Right lobe of liver (tissue), 6 donors: ENCODE data around the gene CCDC174. TPM values are rescaled to one million over a fixed set of nuclear protein-coding genes. Genes with fewer than 3 reads are reported as not detected.

Experiments used
- ATAC-seq, 4 donors: fragments of 200-7000 bp; cut with Tn5 transposase; one replicate each; pipeline ENCODE4 v1.9.1; 2020; ENCODE audit warnings: mild to moderate bottlenecking in 4 of 4, moderate library complexity in 4 of 4
- DNase-seq, 3 donors: peaks; one replicate each; pipeline ENCODE4 v3.0.0-alpha.2; 2020
- H3K27ac ChIP-seq, 3 donors: fragments of 200-600 bp; one replicate each; pipeline ENCODE4 v1.8.0; 2022
- H3K27me3 ChIP-seq, 2 donors: fragments of 200-600 bp; one replicate each; pipeline ENCODE4 v1.8.0; 2022
- H3K36me3 ChIP-seq, 4 donors: fragments of 200-600 bp; sonication (generic) in 1 of 4; one replicate each; pipeline versions ENCODE4 v1.5.1 to v1.8.0; 2017 to 2022; ENCODE audit warnings: control low read depth in 1 of 4
- H3K4me1 ChIP-seq, 4 donors: fragments of 200-600 bp; sonication (generic) in 1 of 4; one replicate each; pipeline versions ENCODE4 v1.5.1 to v1.8.0; 2017 to 2022; ENCODE audit warnings: control low read depth in 1 of 4
- H3K4me3 ChIP-seq, 3 donors: fragments of 200-600 bp; one replicate each; pipeline ENCODE4 v1.8.0; 2022
- H3K9me3 ChIP-seq, 4 donors: fragments of 200-600 bp; sonication (generic) in 1 of 4; one replicate each; pipeline versions ENCODE4 v1.5.1 to v1.8.0; 2017 to 2022; ENCODE audit warnings: control low read depth in 1 of 4
- POLR2A ChIP-seq: fragments of 450-650 bp; IDR thresholded peaks from one replicate; pipeline ENCODE4 v1.6.1; 2017; ENCODE audit warnings: antibody characterized with exemption, mild to moderate bottlenecking
- WGBS: methylation state at CpG from one replicate; pipeline ENCODE4 v1.1.6; 2018; ENCODE audit warnings: low coverage, low lambda C conversion rate; ENCODE audit not compliant: insufficient coverage; ENCODE audit errors: missing lambda C conversion rate; 5-methylcytosine and 5-hydroxymethylcytosine counted together
- intact Hi-C, 2 donors: fragments of 100-400 bp; cut with DNase I; formaldehyde crosslinking; loops; one replicate each; pipeline versions ENCODE4 v1.11.2 to v1.14.1; 2022
- total RNA-seq, 6 experiments: library from RNA; depleted of rRNA in 2 of 6; stranded (reverse); fragments of >200 nt in 2 of 6; fragmentation: NEBNext Ultra II Directional in 3 of 6; extraction: Animal tissue kit (Norgen Biotek cat#: 25700) in 3 of 6; gene quantifications; one replicate each; pipeline versions ENCODE4 v1.1.0 to v1.2.4, GENCODE V29; 2016 to 2023
- TF ChIP-seq, protein P1 (sequence below), 4 donors: fragments of 200-600 bp in 3 of 4; fragments of 450-650 bp in 1 of 4; IDR thresholded peaks; one replicate each; pipeline versions ENCODE4 v1.5.1 to v1.8.0; 2016 to 2022; ENCODE audit warnings: antibody characterized with exemption in 4 of 4, mild to moderate bottlenecking in 2 of 4
- donor health status: DM: no; HTN: yes; CAD: no.
- donor health status: DM: no; HTN: no; CAD: no.
- donor health status: DM: no; HTN: no; CAD: no.
- donor health status: DM: no; HTN: yes; CAD: no.
- donor health status: DM: no; HTN: yes; CAD: no.

Gene CCDC174
- total RNA-seq, 6 experiments from 2014 or later, result 7.5 to 11.7 (median 10.6) TPM

DNA sequence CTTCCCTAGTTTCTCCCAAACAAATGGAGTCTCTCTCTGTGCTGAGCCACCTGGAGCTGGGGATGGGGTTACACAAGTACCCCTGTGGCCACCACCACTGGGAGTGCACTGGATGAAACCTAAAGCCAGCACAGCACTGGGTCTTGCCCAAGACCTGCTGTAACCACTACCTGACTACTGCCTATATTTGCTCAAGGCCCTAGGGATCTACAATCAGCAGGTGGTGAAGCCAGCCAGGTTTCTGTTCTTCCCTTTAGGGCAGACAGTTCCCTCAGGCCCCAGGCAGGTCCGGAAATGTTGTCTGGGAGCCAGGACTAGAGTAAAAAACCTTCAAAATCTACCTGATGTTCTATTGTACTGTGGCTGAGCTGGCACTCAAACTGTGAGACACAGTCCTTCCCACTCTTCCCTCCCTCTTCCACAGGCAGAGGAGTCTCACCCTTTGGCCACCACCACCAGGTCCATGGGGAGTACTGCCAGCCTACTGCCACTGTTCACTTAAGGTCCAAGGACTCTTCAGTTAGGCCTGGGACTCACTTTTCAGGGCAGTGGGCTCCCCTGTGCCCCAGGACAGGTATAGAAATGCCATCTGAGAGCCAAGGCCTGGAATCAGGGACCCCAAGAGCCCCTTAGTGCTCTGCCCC is 47.2 kb downstream of the CCDC174 start:
- TF ChIP-seq, protein P1, sequence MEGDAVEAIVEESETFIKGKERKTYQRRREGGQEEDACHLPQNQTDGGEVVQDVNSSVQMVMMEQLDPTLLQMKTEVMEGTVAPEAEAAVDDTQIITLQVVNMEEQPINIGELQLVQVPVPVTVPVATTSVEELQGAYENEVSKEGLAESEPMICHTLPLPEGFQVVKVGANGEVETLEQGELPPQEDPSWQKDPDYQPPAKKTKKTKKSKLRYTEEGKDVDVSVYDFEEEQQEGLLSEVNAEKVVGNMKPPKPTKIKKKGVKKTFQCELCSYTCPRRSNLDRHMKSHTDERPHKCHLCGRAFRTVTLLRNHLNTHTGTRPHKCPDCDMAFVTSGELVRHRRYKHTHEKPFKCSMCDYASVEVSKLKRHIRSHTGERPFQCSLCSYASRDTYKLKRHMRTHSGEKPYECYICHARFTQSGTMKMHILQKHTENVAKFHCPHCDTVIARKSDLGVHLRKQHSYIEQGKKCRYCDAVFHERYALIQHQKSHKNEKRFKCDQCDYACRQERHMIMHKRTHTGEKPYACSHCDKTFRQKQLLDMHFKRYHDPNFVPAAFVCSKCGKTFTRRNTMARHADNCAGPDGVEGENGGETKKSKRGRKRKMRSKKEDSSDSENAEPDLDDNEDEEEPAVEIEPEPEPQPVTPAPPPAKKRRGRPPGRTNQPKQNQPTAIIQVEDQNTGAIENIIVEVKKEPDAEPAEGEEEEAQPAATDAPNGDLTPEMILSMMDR (IDR thresholded peaks at IDR 0.05), result no peak
- no peak for TF ChIP-seq POLR2A
- peaks cover 0 to 4% (median 0%) of the 10 kb centered on the region in 4 donors for H3K4me1 ChIP-seq
- WGBS, result no CpG with 5 or more reads among the region's 1 CpG
- intact Hi-C loops, result no loop called here
- DNase-seq (peak in 1 of 3 donors; percentile 61), ATAC-seq (peak in 3 of 4 donors; percentile 77 to 94 (median 79))
- H3K36me3 ChIP-seq, result no peaks in the 10 kb centered on the region
- no peak overlapping the region for H3K27ac ChIP-seq
- no peaks in the 10 kb centered on the region for H3K9me3 ChIP-seq
- H3K4me3 ChIP-seq, result no peak overlapping the region
- no peaks in the 10 kb centered on the region for H3K27me3 ChIP-seq

DNA sequence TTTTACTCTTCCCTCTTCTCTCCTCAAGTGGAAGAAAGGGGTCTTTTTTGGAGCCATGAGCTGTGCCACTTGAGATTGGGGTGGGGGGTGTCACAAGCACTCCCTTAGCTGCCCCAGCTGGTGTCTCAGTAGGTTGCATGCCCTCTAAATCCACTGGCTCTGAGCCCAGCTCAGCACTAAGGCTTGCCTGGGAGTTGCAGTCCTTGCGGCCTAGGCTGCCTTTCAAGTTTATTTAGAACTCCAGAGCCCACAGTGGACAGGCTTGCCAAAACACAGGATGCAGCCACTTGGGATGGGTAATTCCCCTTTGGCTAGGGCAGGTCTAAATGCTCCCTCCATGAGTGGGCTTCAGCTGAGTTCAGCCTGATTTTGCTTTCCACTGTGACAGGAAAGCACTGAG is 48.1 kb downstream of the CCDC174 start:
- H3K4me3 ChIP-seq, result no peak overlapping the region
- peak in 1 of 4 donors; percentile 57 for ATAC-seq
- H3K4me1 ChIP-seq, result peaks cover 0 to 4% (median 0%) of the 10 kb centered on the region in 4 donors
- no peaks in the 10 kb centered on the region for H3K27me3 ChIP-seq
- H3K36me3 ChIP-seq, result no peaks in the 10 kb centered on the region
- no peak for DNase-seq
- intact Hi-C loops, result no loop called here
- no peaks in the 10 kb centered on the region for H3K9me3 ChIP-seq
- WGBS, result no CpG with 5 or more reads among the region's 1 CpG
- TF ChIP-seq POLR2A, result no peak
- TF ChIP-seq, protein P1 (IDR thresholded peaks at IDR 0.05), result no peak
- H3K27ac ChIP-seq, result no peak overlapping the region

DNA sequence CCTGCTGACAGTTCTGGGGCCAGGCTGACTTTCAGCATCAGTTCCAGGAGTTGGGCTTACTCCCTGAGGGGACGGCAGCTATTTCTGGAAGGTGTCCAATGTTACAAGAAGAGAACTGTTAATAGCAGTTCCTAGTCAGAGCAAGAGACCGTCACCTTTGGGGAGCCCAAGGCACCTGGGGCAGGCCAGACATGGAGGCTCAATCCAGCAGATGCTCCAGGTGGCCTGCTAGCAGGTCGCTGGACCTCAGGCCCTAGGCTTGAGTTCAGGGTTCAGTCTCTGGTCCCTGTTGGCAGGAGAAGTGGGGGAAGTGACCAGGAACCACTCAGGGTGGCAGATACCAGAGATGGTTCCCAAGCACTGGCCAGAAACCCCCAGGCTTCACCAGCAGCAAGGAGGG is 49.3 kb downstream of the CCDC174 start:
- DNase-seq (no peak), ATAC-seq (no peak)
- no peak overlapping the region for H3K27ac ChIP-seq
- no peak overlapping the region for H3K4me3 ChIP-seq
- no peaks in the 10 kb centered on the region for H3K9me3 ChIP-seq
- no peaks in the 10 kb centered on the region for H3K36me3 ChIP-seq
- no CpG with 5 or more reads among the region's 3 CpGs for WGBS
- H3K27me3 ChIP-seq, result no peaks in the 10 kb centered on the region
- no peak for TF ChIP-seq POLR2A
- TF ChIP-seq, protein P1 (IDR thresholded peaks at IDR 0.05), result no peak
- H3K4me1 ChIP-seq, result peaks cover 0 to 4% (median 0%) of the 10 kb centered on the region in 4 donors
- intact Hi-C loops, result no loop called here

DNA sequence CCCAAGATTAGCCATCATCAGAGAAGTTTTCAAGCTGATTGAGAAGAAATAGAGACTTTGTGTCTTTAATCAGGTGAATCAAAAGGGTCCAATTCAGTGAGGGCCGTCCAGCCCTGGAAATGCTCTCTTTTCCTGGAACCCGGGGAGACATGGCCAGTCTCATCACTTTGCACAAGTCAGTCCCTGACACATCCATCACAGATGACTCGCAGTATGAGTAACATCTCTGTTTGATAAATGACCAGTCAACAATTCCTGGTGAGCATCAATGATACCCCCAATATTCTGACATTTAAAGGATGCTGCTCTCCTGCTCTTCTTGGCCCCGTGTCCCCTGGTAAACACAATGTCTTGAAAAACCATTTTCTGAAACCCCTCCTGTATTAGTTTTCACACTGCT is 50.1 kb downstream of the CCDC174 start:
- H3K27me3 ChIP-seq, result no peaks in the 10 kb centered on the region
- ATAC-seq (no peak), DNase-seq (no peak)
- intact Hi-C loops, result no loop called here
- H3K9me3 ChIP-seq, result no peaks in the 10 kb centered on the region
- 92% methylated on average over 4 of the region's 4 CpGs for WGBS
- no peak overlapping the region for H3K4me3 ChIP-seq
- no peaks in the 10 kb centered on the region for H3K36me3 ChIP-seq
- TF ChIP-seq POLR2A, result no peak
- TF ChIP-seq, protein P1 (IDR thresholded peaks at IDR 0.05), result no peak
- H3K4me1 ChIP-seq, result peaks cover 0 to 4% (median 0%) of the 10 kb centered on the region in 4 donors
- H3K27ac ChIP-seq, result no peak overlapping the region
